HUDEP-2 (cell line): ENCODE data around the gene ZFYVE21.

ENCODE experiments used
- DNase-seq, 76 experiments: peaks; one replicate each; lab custom pipeline; 2025; ENCODE audit not compliant: unreplicated experiment in 76 of 76; lab: John Stamatoyannopoulos, UW

The ZFYVE21 gene

GRCh38 chr14:103704708-103705107, 10.9 kb upstream of the ZFYVE21 start:
- DNase-seq: no peak

- DNase-seq: no peak
These were observed 10.5 kb upstream of the ZFYVE21 start for GRCh38 chr14:103705118-103705503.

DNA sequence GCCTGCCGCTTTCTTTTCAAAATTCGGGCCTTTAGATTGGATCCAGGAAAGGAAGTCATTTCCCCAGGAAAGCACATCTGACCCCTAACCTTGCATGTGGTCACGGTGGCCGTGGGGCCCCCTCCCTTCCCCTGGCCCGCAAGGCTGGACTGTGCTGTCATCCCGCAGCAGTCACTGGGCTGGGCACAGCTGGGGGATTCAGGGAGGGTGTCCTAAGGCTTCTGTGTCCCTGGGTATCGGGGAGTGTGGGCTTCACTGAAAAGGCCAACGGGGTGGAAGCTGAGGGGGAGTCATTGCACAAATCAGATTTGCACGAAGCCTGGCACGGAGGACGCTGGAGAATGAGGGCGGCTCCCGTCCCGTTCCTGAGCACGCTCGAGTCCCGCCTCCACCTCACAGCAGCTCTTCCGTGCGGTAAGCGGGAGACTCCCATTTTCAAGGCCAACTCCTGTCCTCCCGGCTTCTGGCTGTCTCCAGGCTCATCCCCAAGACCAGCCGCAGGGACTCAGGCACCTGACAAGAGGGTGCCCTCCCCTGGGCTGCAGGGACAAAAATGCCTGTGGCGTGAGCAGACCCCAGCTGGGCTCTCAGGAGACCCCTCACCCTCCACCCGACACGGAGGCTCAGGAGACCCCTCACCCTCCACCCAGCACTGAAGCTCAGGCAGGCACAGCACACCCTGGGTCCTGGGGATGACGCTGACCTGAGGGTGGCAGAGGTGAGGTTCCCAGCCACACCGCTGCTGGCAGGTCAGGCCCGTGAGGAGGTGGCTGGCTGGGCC, 9.9 kb upstream of the ZFYVE21 start:
- no peak for DNase-seq

GRCh38 chr14:103706551-103707328, 8.9 kb upstream of the ZFYVE21 start:
- no peak for DNase-seq

DNA sequence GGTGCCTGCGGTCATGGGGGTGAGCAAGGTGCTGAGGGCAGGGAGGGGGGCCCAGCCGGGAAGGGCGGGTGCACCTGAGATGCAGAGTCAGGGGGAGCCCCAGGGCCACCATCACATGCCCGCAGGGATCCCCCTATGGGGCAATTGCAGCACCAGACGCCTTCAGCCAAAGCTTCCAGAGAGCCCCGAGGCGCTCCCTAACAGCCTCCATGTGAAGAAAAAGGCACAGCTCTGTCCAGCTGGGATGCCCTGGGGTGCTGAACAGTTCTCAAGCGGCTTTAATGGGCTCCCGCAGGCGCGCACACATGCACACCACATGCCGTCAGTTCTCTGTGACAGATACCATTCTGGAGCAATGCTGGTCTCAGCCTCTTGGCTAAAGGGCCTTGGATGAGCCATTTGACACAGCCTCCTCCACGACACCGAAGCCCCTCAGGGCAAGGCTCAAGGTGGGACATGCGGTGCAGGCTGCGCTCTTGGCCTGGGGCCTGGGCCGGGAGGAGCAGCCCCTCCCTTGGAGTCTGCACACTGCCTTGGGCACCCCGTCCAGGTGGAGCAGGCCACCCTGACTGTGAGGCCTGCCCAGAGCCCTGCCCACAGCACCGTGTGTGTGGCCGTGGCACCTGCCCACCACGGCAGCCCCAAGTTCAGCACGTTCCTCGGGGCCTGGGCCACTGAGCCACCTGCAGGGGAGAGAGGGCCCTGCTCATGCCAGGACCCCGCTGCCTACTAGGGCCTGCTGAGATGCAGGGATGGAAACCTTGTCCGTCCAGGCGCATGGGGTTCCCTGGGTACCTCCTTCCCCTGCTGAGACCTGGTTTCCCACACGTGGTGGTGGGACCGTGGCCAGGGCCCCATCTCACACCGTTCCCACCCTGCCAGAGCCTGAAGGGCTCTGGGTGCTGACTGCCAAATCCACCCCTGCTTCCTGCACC, 8.0 kb upstream of the ZFYVE21 start:
- DNase-seq: no peak

DNA sequence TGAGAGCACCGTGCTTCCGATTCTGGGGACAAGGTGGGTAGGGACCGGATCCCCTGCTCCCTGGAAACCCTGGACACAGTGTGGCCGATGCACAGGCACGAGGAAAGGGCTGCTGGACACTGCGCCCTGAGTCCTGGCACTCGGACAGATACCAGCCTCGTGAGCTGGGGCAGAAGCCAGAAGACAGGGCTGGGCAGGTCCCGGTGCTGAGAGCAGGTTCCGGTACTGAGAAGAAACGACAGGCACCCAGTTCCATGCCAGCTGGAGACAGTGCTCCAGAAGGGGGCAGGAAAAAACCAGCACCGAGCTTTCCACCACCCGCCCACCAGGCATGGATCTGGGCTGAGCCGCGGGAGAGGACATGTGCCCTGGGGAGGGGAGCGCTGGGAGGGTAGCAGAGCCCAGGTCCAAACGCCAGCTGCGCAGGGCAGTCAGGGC, 6.8 kb upstream of the ZFYVE21 start:
- no peak for DNase-seq

DNA sequence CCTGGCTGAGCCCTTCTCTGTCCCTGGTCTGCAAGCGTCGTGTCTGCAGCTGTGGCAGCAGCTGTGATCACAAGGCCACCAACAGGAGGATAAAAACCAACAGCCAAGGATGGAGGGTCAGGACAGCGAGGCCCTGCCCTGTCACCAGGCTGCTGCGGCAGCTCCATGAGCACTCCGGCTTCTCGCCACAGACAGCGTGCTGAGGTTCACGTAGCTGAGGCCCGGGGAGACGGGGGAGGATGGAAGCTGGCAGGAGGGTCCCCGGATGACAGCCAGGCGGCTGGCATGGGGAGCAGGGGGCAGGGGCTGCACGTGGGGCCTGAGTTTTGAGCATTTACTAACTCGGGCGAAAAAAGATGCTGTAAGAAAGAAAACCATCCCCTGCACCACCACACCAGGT, 5.8 kb upstream of the ZFYVE21 start:
- no peak for DNase-seq

DNA sequence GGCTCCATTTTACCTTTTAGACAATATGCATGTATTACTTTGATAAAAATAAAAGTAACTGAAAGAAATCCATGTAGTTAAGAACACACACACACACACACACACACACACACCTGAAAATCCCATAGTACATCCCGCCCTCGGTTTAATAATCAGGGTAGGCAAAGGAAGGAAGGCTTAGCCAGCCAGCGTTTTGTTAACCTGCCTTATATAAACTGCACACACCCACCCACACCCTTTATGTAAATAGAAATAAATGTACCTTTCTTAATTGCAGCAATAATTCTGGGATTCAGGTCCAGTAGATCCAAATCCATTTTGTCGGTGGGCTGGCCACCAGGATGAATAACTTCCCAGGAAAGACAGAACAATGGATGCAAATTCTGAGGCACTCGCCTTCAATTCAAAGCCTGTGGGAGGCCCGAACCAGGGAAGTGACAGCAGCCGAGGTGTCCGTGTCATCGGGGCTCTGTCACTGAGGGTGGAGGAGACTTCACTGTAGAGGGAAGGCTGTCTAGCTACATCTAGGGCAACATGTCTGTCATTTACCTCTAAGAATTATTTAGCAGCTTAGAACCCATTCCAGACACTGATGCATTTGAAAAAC, 4.7 kb upstream of the ZFYVE21 start:
- no peak for DNase-seq

DNA sequence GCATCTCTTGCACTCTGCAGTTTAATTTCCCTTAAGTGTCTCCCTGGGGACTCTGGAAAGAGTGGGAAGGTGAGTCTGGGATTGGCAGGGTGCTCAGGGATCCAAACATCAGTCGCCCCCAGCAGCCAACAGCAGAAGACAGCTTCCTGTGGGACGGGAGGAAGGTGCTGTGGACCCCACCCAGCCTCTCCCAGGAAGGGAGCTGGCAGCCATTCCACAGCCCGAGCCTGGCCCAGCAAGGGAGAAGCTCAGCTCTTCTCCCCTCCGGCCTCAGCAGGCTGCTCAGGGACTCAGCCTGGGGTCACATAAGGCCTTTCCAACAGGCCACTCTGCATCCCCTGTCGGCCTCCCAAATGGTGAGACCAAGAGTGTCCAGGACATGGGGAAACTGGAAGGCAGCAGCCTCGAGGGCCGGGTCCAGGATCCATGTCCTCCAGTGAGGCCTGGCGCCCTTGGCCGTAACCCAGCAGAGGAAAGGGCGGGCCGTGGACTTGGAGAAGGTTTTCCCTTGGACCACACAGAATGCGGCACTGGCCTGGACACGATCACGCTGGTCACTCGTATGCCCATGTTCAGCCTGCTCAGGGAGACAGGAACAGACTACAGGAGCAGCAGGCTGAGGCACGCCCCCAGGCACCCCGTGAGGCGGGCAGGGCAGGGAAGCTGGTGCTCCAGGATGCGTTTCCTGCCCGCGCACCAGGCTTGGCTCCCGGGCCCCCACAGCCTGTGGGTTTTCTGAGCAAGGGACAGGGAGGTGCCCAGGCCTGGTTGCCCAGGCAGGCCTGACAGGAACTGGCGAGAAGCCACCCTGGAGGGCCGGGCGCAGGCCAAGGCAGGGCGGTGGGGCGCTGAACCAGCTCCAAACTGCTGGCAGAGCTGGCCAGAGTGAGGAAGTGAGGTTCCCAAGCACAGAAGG, 3.8 kb upstream of the ZFYVE21 start:
- peak in 30 of 76 experiments; percentile 9 to 53 (median 28) for DNase-seq

DNA sequence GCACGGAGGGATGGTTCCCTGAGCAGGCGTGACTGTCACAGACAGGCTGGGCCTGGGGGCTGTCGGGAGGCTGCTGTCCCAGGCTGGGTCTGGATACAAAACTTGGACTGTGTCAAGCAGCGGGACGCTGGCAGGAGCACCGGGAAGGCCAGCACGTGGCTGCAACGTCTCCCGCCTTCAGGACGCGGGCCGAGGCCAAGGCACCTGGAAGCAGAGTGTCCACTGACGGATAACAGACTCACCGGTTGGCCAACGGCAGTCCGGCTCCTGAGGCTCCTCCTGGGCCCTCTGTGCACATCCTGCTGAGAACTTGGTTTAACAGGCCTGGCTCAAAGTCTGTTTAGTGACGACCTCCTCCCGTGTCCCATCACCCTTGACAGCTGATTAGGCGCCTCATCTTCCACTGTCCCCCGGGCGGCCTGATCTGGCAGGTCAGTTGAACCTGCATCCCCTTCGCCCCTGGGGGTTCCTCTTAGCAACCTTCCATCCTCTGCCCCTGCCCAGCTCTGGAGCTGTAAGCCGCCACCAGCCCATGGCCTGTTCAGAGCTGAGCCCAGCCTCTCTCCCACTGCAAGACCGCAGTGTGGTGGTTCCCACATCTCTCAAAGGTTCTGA, 2.9 kb upstream of the ZFYVE21 start:
- no peak for DNase-seq

DNA sequence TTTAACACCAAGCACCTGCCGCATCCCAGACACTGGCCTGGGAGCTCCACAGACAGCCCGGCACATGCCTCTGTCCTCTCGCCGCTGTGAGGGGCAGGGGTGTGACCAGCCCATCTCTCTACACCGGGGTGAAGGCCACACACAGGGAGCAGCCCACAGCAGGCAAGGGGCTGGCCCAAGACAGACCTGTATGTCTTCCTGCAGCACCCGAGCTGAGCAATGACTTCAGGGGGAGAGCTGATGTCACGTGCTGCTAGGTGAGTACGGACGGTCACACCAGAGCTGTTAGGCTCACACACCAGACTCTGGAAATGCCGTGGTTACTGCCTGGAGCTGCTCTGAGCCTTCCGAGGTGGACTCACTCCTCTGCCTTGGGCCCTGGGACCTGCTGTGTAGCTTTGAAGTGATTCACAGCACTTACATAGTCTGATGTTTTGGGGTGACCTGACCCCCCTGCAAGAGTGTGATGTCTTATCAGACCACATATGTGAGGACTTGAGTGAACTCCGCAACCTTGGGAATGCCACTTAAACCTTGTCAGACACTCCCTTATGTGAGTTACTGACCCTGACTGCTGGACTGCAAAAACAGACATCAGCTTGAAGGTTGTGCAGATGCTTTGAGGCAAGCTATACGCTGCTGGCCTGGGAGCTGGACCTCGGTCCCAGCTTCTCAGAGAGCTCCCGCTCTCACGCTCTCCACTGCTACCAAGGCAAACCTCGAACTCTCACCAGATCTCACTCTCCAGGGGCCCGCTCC, 2.1 kb upstream of the ZFYVE21 start:
- DNase-seq: no peak

- no peak for DNase-seq
These were observed 1.4 kb upstream of the ZFYVE21 start for GRCh38 chr14:103714063-103714724.

GRCh38 chr14:103716091-103716801, 636 bp downstream of the ZFYVE21 start:
- peak in 2 of 76 experiments; percentile 14 to 20 for DNase-seq

DNA sequence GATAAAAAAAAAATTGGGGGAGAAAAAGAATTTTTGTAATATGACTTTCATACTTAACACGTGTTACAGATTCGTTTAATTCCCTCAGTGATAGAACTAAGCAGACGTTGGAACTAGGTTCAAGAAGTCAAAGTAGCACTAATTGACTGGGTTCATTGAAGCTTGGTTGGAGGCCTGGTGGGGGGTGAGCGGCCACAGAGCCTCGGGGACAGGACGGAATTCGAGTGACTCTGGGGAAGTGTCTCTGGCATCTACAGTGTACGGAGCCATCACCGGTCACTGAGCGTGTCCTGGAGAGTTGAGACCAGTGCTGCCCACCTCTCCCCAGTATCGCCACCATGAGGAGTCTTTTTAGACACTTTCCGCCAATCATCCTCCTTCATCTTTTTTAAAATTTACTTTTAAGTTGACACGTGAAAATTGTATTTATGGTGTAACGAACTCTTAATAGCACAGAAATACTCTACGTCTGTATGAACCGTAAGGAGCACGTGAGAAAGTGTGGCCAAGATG, 1.3 kb downstream of the ZFYVE21 start:
- DNase-seq: no peak

DNA sequence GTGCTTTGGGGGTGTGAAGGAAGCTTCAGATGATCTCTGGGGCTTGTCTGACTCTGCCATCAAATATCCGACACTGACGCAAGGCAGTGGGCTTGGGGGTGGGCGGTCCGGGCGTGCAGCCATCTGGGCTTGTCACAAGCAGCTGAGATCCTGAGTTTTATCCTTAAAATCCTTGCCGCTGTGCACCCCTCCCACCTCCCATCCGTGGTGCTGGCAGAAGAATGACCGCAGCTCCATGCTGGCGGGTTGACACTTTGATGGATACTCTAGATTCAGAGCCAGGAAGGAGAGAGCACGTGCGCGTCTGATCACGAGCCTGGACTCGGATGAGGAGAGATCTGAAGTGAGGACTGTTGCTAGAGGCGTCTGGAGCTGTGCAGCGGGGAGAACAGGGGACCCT, 3.0 kb downstream of the ZFYVE21 start:
- no peak for DNase-seq

GRCh38 chr14:103719751-103720150, 4.1 kb downstream of the ZFYVE21 start:
- no peak for DNase-seq
